CD4-positive, alpha-beta T cell treated with Interleukin-10 for 1 hour (primary cell): ENCODE measurements around the gene IFNL3.

Experiments
- DNase-seq: peaks from one replicate; pipeline ENCODE4 v3.0.0-alpha.2; 2020

The IFNL3 gene

GRCh38 chr19:39212375-39212742 lies 32.4 kb downstream of the IFNL3 start:
- peak; percentile 74 for DNase-seq

GRCh38 chr19:39211731-39212374 lies 33.0 kb downstream of the IFNL3 start:
- no peak for DNase-seq

- no peak for DNase-seq
Measured at GRCh38 chr19:39209196-39209595, 35.6 kb downstream of the IFNL3 start.

DNA sequence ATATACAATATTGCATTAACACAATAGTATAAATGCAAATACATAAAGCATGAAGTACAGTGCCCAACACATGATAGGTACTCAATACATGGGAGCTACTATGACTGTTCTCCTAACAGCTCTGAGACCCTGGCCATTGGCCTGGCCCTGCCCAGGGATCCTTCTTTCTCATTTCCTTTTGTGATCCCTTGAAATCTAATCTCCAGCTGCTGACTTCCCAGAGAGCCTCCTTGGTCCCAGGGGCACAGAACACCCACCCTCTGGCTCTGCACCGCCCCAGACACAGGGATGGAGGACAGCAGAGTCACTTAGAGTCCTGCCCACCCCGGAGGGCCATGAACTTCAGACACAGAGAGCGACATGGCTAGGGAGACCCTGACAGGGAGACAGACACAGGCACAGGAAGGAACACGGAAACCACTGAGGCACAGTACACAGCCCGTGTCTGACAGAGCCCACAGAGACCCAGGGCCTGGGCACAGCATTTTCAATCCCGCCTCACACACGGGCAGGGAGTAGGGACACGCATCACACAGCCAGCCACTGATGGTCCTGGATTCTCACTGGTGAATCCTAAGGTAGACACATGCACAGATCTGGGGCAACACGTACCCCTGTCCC lies 36.5 kb downstream of the IFNL3 start:
- no peak for DNase-seq

DNA sequence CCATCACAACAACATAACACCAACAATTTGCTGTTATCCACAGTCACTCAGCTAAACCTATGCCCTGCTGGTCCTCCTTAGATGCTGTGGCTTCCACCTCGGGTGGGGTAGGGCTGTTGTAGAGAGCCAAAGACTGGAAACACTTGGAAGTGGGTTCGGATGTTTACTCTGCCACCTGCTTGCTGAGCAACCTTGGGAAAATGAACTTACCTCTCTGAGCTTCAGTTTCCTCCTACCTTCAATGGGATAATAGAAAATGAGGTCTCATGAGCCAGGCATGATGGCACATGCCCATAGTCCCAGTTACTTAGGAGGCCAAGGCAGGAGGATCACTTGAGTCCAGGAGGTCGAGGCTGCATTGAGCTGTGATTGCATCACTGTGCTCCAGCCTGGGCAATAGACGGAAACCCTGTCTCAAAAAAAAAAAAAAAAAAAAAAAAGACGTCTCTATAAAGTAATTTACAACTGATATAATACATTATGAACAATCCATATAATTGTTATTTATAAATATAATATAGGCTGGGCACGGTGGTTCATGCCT lies 37.4 kb downstream of the IFNL3 start:
- DNase-seq, result no peak

DNA sequence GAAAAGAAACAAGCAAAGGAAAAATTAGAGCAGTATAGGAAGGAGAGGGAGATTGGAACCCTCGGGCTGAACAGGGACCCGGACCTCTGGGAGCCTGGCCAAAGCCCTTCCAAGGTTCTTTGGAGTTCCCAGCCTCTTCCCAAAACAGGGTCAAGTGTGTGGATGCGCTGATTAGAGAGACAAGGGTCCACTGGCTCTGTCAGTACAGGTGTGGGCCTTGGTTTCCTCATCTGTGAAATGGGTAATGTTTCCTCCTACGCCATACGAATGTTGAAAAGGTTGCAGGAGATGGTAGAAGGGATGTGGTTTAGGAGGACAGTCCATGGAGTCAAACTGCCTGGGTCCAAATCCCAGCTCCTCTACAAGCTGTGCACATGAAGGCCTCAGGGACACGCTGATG lies 38.7 kb downstream of the IFNL3 start:
- no peak for DNase-seq

GRCh38 chr19:39205449-39205764 lies 39.4 kb downstream of the IFNL3 start:
- no peak for DNase-seq

- DNase-seq, result no peak
Measured at GRCh38 chr19:39203372-39204341, 41.1 kb downstream of the IFNL3 start, which contains the start of gene SYCN. SYCN (minus strand) TSS chr19:39204263; CDS start chr19:39204254, 9 bp downstream.

DNA sequence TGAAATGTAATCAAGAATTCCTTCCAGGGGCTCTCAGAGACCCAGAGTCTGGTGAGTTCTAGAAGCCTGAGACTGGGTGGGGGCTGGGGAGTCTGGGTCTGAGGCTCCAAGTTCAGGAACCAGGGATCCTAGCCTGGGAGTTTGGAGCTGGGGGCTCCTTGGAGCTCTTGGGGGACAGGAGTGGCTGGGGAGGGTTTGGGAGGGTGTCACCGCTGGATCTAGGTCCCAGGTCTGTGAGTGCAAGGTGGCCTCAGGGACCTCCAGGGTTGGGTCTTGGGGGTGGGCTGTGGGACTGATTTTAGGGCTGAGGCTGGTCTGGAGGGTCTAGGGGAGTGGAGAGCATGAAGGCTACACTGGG lies 41.8 kb downstream of the IFNL3 start:
- no peak for DNase-seq

- no peak for DNase-seq
Measured at GRCh38 chr19:39200803-39201115, 44.0 kb downstream of the IFNL3 start.

DNA sequence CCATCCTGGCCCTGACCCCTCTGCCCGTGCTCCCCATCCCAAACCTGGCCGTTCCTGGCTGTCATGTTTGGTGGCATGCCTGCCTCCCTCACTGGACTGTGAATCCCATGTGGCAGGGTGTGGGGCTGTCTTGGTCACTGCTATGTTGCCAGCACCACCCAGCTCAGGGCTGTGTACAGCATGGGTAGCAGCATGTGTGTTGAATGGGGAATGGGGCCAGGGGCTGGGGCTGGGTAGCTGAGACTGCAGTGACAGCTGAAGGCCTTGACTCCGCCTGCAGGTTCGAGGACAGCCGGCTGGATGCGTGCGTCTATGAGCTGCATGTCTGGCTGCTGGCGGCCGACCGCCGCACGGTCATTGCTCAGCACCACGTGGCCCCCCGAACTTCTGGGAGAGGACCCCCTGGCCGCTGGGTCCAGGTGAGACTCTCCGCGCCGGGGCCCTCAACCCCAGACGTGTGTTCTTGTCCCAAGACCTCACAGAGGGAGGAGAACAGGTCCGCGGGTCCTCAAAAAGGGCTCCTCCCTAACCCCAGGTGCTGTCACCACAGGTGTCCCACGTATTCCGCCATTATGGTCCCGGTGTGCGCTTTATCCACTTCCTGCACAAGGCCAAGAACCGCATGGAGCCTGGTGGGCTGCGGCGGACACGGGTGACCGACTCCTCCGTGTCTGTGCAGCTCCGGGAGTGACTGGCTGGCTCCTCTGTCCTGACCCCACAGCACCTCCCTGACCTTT lies 44.6 kb downstream of the IFNL3 start:
- no peak for DNase-seq

- no peak for DNase-seq
Measured at GRCh38 chr19:39199025-39199424, 45.8 kb downstream of the IFNL3 start.

DNA sequence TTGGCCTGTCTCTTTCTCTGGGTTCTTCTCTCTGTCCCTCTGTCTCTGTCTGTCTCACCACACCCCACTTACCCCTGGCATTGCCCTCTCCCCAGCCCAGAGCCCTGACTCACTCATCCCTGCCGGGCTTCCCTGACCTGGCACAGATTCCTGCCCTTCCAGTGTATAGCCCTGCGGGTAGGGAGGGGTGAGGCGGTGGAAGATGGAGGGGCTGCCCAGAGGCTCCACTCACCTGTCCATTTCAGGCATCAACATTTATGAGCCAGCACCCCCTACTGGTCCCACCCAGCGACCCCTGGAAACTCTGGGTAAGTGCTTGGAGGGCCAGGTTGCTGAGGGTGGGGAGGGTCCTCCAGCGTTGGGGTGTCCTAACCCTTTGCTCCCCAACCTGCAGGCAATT lies 47.0 kb downstream of the IFNL3 start:
- DNase-seq, result no peak

DNA sequence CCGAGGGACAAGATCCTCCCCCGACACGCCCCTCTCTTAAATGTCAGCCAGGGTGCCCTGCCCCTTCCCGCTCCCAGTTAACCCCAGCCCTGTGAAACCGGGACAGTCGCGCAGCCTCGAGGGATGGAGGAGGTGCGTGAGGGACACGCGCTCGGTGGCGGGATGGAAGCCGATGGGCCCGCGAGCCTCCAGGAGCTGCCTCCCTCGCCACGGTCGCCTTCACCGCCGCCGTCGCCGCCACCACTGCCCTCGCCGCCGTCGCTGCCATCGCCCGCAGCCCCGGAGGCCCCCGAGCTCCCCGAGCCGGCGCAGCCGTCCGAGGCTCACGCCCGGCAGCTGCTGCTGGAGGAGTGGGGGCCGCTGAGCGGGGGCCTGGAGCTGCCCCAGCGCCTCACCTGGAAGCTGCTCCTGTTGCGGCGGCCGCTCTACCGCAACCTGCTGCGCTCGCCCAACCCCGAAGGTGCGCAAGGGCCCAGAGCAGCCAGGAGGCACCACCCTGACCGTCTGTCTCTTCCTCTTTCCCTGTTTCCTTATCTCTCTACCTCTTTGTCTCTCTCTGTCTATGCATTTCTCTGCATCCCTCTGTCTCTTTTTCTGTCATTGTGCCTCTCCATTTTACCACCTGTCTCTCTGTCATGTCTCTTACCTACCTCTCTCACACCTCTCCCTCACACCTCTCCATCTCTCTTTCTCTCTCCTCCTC lies 47.8 kb downstream of the IFNL3 start, which contains the start of gene NCCRP1:
Gene NCCRP1, plus strand, starts transcription at position 105 of the 703 bp plus-strand sequence. Its CDS starts 19 bp downstream, at position 124.
- DNase-seq, result no peak

DNA sequence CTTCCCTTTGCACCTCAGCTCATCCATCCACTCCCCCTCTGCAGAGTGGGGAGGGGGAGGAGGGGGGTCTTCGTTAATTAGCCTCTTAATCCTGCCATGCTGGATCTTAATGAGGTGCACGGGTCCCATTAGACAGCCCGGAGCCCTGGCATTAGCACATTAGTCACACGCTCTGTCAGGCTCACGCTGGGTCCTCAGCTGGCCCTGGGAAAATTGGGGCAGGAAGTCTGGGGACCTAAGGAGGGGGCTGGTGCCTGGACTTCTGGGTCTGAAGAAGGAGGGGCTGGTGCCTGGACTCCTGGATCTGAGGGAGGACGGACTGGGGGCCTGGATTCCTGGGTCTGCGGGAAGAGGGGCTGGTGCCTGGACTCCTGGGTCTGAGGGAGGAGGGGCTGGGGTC lies 48.5 kb downstream of the IFNL3 start:
- no peak for DNase-seq

DNA sequence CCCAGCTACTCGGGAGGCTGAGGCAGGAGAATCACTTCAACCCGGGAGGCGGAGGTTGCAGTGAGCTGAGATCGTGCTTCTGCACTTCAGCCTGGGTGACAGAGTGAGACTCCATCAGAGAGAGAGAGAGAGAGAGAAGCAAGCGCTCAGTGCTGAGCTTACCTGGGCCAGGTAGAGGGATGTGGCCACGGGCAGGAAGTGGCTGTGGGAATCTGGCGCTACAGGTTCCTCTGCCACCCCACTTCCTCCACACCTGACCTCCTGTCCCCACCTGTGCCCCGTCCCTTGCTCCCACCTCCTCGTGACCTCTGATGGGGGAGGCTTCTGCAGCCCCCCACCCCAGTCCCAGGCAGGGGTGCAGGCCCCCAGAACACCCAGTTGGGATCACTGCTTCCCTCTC lies 49.1 kb downstream of the IFNL3 start:
- DNase-seq, result peak; percentile 18

DNA sequence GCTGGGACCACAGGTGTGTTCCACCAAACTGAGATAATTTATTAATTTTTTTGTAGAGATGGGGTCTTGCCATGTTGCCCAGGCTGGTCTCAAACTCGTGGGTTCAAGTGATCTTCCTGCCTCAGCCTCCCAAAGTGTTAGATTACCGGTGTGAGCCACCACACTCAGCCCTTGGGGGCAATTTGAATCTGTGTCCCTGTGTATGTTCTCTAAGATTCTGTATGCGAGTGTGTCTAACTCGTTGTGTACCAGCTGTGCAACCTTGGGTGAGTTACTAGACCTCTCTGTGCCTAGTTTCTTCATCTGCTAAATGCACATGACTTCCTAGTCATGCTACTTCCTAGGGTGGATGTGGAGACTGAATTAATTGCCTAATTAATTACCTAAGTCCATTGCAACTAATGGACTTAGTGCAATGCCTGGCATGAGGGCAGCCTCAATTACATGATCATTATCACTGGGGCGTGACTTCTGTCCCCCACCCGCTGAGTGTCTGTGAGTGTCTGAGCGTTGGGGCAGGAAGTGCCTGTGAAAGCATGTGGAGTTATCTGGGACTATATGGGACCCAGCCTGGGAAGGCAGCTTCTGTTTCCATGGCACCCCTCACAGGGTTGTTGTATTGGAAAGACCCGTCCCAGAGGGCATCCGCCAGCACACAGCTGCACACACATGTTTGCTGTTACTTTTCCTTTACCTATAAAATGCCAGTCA lies 49.8 kb downstream of the IFNL3 start:
- DNase-seq, result no peak

DNA sequence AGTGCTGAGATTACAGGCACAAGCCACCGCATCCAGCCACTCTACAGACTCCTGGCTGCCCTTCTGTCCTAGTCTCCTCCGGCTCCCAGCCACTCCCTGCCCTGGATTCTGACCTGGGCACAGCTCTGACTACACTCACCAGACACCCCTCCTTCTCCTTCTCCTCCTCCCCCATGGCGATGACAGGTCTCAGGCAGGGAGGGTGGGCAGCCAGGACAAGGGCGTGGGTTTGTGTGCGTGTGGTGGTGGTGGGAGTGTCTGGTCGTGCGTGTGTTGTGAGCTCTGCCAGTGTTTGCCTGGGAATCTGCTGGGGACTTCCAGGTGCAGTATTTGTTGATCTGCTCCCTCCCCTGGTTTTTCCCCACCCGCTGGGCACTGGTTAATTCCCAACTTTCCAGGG lies 51.0 kb downstream of the IFNL3 start:
- DNase-seq, result no peak
